GM12873 (cell line): Measurements from ENCODE around the gene GLT8D1.

Source experiments
- CTCF ChIP-seq: IDR thresholded peaks from 2 replicates; pipeline ENCODE4 v1.5.1; 2012; ENCODE audit warnings: low read depth, mild to moderate bottlenecking, moderate library complexity, low read length, control low read depth; ENCODE audit not compliant: insufficient read depth; ENCODE audit errors: missing control alignments

GLT8D1 gene

GRCh38 chr3:52739730-52740129 lies 34.1 kb upstream of the GLT8D1 start:
- TF ChIP-seq CTCF: no peak

- TF ChIP-seq CTCF: no peak
These were observed 27.8 kb upstream of the GLT8D1 start for GRCh38 chr3:52733256-52733891.

GRCh38 chr3:52731590-52731989 lies 26.0 kb upstream of the GLT8D1 start:
- TF ChIP-seq CTCF: no peak

DNA sequence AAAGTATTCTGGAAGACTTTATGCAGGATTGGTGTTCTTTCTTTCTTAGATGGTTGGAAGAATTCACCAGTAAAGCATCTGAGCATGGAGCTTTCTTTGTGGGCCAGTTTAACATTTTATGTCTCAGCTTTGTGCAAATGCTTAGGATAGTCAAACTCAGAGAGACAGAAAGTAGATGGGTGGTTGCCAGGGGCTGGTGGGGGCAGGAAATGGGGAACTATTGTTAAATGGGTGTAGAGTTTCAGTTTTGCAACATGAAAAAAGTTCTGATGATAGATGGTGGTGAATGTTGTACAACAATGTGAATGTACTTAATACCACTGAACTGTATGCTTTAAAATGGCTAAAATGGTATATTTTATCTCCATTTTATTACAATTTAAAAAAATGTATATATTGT lies 25.1 kb upstream of the GLT8D1 start:
- no peak for TF ChIP-seq CTCF

DNA sequence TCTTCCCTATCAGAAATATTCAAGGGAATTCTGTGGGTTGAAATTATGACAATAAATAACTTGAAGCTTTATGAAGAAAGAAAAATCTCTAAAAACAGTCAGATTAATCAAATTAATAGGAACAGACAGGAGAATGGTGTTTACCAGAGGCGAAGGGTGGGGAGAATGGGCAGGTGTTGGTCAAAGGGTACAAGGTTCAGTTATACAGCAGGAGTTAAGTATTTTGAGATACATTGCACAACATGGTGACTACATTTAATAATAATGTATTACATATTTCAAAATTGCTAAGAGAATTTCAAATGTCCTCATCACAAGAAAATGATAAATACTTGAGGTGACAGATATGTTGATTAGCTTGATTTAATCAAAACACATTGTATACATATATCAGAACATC lies 18.9 kb upstream of the GLT8D1 start:
- TF ChIP-seq CTCF: no peak

DNA sequence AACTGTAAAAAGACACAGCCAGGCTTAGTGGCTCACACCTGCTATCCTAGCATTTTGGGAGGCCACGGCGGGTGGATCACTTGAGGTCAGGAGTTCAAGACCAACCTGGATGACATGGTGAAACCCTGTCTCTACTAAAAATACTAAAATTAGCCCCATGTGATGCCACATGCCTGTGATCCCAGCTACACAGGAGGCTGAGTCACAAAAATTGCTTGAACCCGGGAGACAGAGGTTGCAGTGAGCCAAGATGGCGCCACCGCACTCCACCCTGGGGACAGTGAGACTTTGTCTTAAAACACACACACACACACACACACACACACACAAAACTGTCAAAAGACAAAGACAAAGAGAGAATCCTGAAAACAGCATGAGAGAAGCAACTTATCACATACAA lies 18.3 kb upstream of the GLT8D1 start:
- no peak for TF ChIP-seq CTCF

GRCh38 chr3:52722491-52722890 lies 16.9 kb upstream of the GLT8D1 start:
- no peak for TF ChIP-seq CTCF

DNA sequence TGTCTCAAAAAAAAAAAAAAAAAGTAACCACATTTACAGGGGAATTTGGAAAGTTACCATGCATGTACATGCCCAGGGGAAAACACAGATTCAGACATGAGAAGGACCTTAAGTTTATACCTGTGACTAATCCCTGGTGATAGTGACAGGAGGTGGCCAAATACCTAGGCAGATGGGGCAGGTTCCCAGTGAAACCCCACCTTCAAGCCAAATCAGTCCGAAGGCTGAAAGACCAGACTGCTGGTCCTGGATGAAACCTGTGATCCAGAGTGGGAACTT lies 16.1 kb upstream of the GLT8D1 start:
- TF ChIP-seq CTCF: no peak
